H1 (cell line): ENCODE data around the gene HNRNPU.

Experiments used
- ASH2L ChIP-seq: fragments of 200-600, 300-600 bp; sonication (generic); IDR thresholded peaks from one replicate; pipeline ENCODE4 v1.7.1; 2017; ENCODE audit warnings: low read length
- ATF3 ChIP-seq: IDR thresholded peaks from 2 replicates; pipeline ENCODE4 v1.6.1; 2011; ENCODE audit warnings: low read depth, mild to moderate bottlenecking, low read length; ENCODE audit not compliant: insufficient read depth
- CEBPB ChIP-seq: IDR thresholded peaks from 2 replicates; pipeline ENCODE4 v1.6.1; 2012; ENCODE audit warnings: low read depth, low read length
- CTCF ChIP-seq, 3 experiments: IDR thresholded peaks; 1 replicate in 2 of 3; 2 replicates in 1 of 3; pipeline versions ENCODE4 v1.5.1 to v1.6.1; 2011; ENCODE audit warnings: low read length in 3 of 3, mild to moderate bottlenecking in 3 of 3, inconsistent platforms in 2 of 3, low read depth in 1 of 3, moderate library complexity in 1 of 3; ENCODE audit not compliant: insufficient read depth in 1 of 3; ENCODE audit errors: control extremely low read depth in 1 of 3
- EZH2 ChIP-seq: fragments of 200-600 bp; sonication (generic); IDR thresholded peaks from 2 replicates; pipeline ENCODE4 v1.7.1; 2012; ENCODE audit warnings: low read depth, mild to moderate bottlenecking, moderate library complexity, low read length, inconsistent platforms; ENCODE audit not compliant: severe bottlenecking
- GABPA ChIP-seq: IDR thresholded peaks from 2 replicates; pipeline ENCODE4 v1.6.1; 2011; ENCODE audit warnings: mild to moderate bottlenecking, low read length, moderate library complexity, borderline replicate concordance; ENCODE audit not compliant: insufficient read depth
- MAX ChIP-seq: IDR thresholded peaks from 2 replicates; pipeline ENCODE4 v1.6.1; 2012; ENCODE audit warnings: inconsistent platforms
- POLR2A ChIP-seq, 2 experiments: IDR thresholded peaks; 1 replicate in 1 of 2; 2 replicates in 1 of 2; pipeline ENCODE4 v1.6.1; 2011; ENCODE audit warnings: low read depth in 2 of 2, low read length in 2 of 2, mild to moderate bottlenecking in 2 of 2; ENCODE audit errors: control extremely low read depth in 1 of 2
- SP1 ChIP-seq: IDR thresholded peaks from 2 replicates; pipeline ENCODE4 v1.6.1; 2011; ENCODE audit warnings: low read depth, low read length
- TAF1 ChIP-seq: IDR thresholded peaks from 2 replicates; pipeline ENCODE4 v1.6.1; 2011; ENCODE audit warnings: mild to moderate bottlenecking, low read depth, low read length
- TEAD4 ChIP-seq: IDR thresholded peaks from 2 replicates; pipeline ENCODE4 v1.6.1; 2012; ENCODE audit warnings: low read depth, low read length, inconsistent platforms, mixed read lengths
- USF2 ChIP-seq: IDR thresholded peaks from 2 replicates; pipeline ENCODE4 v1.6.1; 2011; ENCODE audit warnings: low read length, improper control_type of control experiment
- YY1 ChIP-seq: IDR thresholded peaks from 2 replicates; pipeline ENCODE4 v1.6.1; 2011; ENCODE audit warnings: low read depth, mild to moderate bottlenecking, low read length
- ZNF274 ChIP-seq: IDR thresholded peaks from 2 replicates; pipeline ENCODE4 v1.7.0; 2012; ENCODE audit warnings: low read length, borderline replicate concordance; ENCODE audit errors: extremely low read depth

GRCh38 chr1:244817415-244817894, 46.9 kb downstream of the HNRNPU start:
- TF ChIP-seq ZNF274: no peak
- TF ChIP-seq CEBPB: no peak
- no peak for TF ChIP-seq MAX
- TF ChIP-seq POLR2A (IDR thresholded peaks at IDR 0.05; ENCODE audit: control extremely low read depth in 1 of 2, low read depth in 2 of 2, low read length in 2 of 2): no peak
- no peak for TF ChIP-seq EZH2
- TF ChIP-seq ATF3: no peak
- TF ChIP-seq USF2: no peak
- TF ChIP-seq CTCF (IDR thresholded peaks at IDR 0.05; ENCODE audit: control extremely low read depth in 1 of 3, insufficient read depth in 1 of 3, low read depth in 1 of 3, low read length in 3 of 3): no peak
- no peak for TF ChIP-seq ASH2L
- no peak for TF ChIP-seq SP1
- no peak for TF ChIP-seq YY1
- TF ChIP-seq TEAD4: no peak
- TF ChIP-seq GABPA: no peak
- no peak for TF ChIP-seq TAF1
